Lower leg skin (tissue), 4 donors: ENCODE data around the gene NLRX1. TPM values are rescaled to one million over a fixed set of nuclear protein-coding genes. Genes with fewer than 3 reads are reported as not detected.

Source experiments
- DNase-seq, 2 donors: peaks; one replicate each; pipeline ENCODE4 v3.0.0-alpha.2; 2019; ENCODE audit warnings: low spot score in 2 of 2
- H3K4me3 ChIP-seq: fragments of 200-600 bp; sonication (generic); 2 replicates; pipeline ENCODE4 v1.5.1; 2017; ENCODE audit warnings: mild to moderate bottlenecking, low read depth; ENCODE audit not compliant: poor library complexity, severe bottlenecking
- POLR2A ChIP-seq, 2 donors: fragments of 450-650 bp; IDR thresholded peaks; one replicate each; pipeline ENCODE4 v1.6.1; 2016 to 2017; ENCODE audit warnings: antibody characterized with exemption in 2 of 2, mild to moderate bottlenecking in 1 of 2, moderate library complexity in 1 of 2
- WGBS, 2 donors: methylation state at CpG; one replicate each; pipeline ENCODE4 v1.1.5; 2018; 5-methylcytosine and 5-hydroxymethylcytosine counted together
- intact Hi-C: fragments of 100-400 bp; cut with DNase I; formaldehyde crosslinking; loops from one replicate; pipeline ENCODE4 v1.15.0; 2023; ENCODE audit warnings: low total_unique reads
- total RNA-seq, 4 donors: library from RNA; depleted of rRNA; stranded (reverse); fragments of >200 nt; gene quantifications; one replicate each; pipeline ENCODE4 v1.1.0, GENCODE V29; 2016
- TF ChIP-seq, protein P1 (sequence below), 3 donors: fragments of 450-650 bp; IDR thresholded peaks; one replicate each; pipeline ENCODE4 v1.5.1; 2016; ENCODE audit warnings: antibody characterized with exemption in 3 of 3, mild to moderate bottlenecking in 3 of 3, moderate library complexity in 2 of 3

NLRX1 gene
- total RNA-seq, 4 donors from 2014 or later = 31.4 to 58.0 (median 47.1) TPM

DNA sequence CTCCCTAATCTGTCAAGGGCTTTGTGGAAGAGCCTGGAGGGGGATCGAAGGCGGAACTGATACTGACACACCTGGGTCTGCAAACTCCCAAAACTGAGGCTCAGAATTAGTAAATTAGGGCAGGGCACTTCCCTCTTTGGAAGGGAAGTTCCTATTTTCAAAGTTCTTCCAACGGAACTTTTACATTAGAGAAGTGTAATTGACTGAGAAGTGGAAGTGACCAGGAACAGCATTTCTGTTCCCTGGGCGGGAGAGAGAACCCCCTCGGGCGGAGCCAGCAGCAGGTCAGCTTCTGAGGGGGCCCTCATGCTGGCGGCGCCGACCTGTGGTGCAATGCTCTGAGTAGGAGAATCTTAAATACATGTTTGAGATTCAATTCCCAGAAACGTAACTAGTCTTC, 36.6 kb downstream of the NLRX1 start:
- WGBS, 2 donors = 45 to 50% methylated on average over 10 of the region's 10 CpGs
- TF ChIP-seq POLR2A (IDR thresholded peaks at IDR 0.05) = no peak
- no peak for DNase-seq
- no peak overlapping the region for H3K4me3 ChIP-seq
- intact Hi-C loops = loop anchor here (10.0 kb wide), 1 partner anchor 120 kb away; no protein-coding TSS in a partner anchor

DNA sequence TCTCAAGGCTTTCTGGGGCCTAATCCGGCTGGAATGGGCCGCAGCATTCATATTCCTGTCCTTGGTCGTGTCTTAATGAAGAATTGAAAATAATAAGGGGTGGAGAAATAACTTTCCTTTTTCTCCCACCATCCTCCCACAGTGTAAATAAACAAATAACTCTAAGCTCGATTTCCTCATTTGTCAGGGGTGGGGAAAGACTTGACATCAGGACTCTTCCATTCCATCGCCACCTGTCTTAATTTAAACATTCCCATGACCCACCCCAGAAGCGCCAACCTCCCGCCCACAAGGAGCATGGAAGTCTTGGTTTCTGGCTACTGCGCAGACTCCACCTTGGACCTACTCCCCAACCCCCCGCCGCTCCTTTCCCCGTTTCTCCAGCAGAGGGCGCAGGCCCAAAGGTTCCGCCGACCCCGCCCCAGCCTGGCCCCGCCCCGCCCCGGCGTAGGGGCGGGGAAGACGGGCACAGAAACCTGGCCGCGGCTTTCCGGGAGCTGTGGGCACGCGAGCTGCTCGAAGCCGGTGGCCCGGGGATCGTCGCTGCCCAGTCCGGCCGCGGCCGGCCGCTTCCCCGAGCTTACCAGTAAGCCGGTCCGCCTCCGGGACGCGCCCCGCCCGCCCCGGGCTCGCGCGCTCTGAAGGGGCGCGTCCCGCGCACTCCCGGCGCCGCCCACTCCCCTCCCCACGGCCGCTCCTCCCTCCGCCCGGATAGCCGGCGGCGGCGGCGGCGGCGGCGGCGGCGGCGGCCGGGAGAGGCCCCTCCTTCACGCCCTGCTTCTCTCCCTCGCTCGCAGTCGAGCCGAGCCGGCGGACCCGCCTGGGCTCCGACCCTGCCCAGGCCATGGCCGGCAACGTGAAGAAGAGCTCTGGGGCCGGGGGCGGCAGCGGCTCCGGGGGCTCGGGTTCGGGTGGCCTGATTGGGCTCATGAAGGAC, 37.3 kb downstream of the NLRX1 start, which contains the start of gene CBL:
Gene CBL, plus strand, starts transcription at position 766 of the 937 bp plus-strand sequence. Its CDS starts 79 bp downstream, at position 845.
- H3K4me3 ChIP-seq = peak within 1 kb of the TSS; percentile 99
- TF ChIP-seq, protein P1, sequence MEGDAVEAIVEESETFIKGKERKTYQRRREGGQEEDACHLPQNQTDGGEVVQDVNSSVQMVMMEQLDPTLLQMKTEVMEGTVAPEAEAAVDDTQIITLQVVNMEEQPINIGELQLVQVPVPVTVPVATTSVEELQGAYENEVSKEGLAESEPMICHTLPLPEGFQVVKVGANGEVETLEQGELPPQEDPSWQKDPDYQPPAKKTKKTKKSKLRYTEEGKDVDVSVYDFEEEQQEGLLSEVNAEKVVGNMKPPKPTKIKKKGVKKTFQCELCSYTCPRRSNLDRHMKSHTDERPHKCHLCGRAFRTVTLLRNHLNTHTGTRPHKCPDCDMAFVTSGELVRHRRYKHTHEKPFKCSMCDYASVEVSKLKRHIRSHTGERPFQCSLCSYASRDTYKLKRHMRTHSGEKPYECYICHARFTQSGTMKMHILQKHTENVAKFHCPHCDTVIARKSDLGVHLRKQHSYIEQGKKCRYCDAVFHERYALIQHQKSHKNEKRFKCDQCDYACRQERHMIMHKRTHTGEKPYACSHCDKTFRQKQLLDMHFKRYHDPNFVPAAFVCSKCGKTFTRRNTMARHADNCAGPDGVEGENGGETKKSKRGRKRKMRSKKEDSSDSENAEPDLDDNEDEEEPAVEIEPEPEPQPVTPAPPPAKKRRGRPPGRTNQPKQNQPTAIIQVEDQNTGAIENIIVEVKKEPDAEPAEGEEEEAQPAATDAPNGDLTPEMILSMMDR (IDR thresholded peaks at IDR 0.05) = no peak
- no peak for TF ChIP-seq POLR2A (IDR thresholded peaks at IDR 0.05)
- WGBS, 2 donors = 0% methylated on average over 22 to 25 of the region's 88 CpGs
- peak; percentile 94 to 99 for DNase-seq
- intact Hi-C loops = loop anchor here (10.0 kb wide), 1 partner anchor 119 kb away; no protein-coding TSS in a partner anchor

DNA sequence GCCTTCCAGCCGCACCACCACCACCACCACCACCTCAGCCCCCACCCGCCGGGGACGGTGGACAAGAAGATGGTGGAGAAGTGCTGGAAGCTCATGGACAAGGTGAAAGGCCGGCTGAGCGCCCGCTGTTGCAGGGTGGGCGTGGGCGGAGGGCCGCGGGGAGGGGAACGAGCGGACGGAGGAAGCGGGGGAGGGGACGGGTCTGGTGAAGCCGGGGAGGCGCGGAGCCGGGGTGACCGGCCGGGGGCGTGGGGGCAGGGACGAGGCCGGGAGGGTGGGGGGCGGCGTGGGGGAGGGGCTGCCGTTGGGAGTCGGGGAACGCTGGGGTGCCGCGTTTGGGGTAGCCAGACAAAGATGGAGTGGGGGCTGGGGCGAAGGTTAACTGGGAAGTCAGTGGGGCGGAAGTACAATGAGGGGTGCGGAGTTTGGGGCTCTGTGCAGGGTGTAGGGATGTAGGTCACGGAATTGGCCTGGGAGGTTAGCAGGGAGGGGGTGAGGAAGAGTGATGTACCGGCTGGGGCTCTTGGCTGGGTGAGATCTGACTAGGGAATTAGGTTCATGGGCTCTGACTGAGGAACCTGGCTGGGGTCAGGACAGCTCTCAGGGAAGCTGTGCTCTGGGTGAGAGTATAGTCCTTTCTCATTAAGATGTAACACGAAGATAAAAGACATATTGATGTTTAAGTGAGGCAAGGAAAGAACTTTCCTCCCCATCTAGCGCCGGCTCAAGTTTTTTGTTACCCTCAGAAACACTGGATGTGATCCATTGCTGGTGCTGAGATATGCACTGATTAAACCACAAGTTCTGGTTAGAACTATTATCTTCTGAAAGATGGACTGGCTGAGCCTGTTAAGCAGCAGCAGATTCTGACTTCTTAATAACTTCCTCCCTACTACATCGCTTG, 38.2 kb downstream of the NLRX1 start:
- peak; percentile 39 to 93 for DNase-seq
- peak overlapping the region; percentile 99 for H3K4me3 ChIP-seq
- 2% methylated on average over 37 of the region's 41 CpGs for WGBS, 2 donors
- intact Hi-C loops = loop anchor here (10.0 kb wide), 1 partner anchor 118 kb away; no protein-coding TSS in a partner anchor
- no peak for TF ChIP-seq POLR2A (IDR thresholded peaks at IDR 0.05)
- TF ChIP-seq, protein P1 (IDR thresholded peaks at IDR 0.05) = no peak

DNA sequence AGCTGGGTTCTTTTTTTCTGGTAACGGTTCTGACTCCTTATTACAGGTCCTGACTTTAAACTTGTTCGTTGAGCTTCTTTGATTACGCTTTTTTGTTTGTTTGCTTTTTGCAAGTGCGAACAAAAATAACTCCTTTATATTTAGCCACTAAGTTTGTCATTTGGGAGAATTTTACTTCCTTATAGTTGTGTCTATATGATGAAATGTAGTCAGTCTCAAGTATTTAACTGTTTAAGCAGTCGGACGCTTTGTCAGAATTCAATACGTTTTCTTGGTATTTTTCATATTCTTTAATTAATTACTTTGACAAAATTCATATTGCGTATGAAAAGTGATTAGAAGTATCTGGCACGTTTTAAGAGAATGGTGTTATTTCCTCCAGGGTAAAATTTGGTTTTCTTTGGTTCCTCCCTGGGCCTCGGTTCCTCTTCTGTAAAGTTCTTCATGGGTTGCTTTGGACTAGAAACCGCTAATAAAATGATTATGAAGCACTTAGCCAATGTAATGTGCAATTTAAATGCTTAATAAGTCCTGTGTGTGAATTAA, 39.0 kb downstream of the NLRX1 start:
- H3K4me3 ChIP-seq = no peak overlapping the region
- WGBS, 2 donors = 37 to 38% methylated on average over 11 of the region's 11 CpGs
- intact Hi-C loops = loop anchor here (10.0 kb wide), 1 partner anchor 117 kb away; no protein-coding TSS in a partner anchor
- TF ChIP-seq POLR2A (IDR thresholded peaks at IDR 0.05) = no peak
- TF ChIP-seq, protein P1 (IDR thresholded peaks at IDR 0.05) = no peak
- no peak for DNase-seq

DNA sequence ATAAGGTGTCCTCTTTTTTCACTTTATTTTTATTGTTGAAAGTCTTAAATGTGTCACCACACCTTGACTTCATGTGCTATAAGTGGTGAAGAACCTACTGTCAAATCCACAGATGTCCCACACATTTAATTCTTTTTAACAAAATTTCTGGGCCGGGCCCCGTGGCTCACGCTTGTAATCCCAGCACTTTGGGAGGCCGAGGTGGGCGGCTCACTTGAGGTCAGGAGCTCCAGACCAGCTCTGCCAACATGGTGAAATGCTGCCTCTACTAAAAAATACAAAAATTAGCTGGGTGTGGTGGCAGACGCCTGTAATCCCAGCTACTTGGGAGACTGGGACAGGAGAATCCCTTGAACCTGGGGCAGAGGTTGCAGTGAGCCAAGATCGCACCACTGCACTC, 40.7 kb downstream of the NLRX1 start:
- no peak overlapping the region for H3K4me3 ChIP-seq
- intact Hi-C loops = loop anchor here (10.0 kb wide), 1 partner anchor 116 kb away; no protein-coding TSS in a partner anchor
- TF ChIP-seq, protein P1 (IDR thresholded peaks at IDR 0.05) = no peak
- TF ChIP-seq POLR2A (IDR thresholded peaks at IDR 0.05) = no peak
- peak in 1 of 2 donors; percentile 76 for DNase-seq
- WGBS, 2 donors = 86 to 87% methylated on average over 7 of the region's 7 CpGs
